ENCODE measurements around the gene PRKCA.

The PRKCA gene

GRCh38 chr17:66810951-66811682 is 508.7 kb downstream of the PRKCA start:
- no peak for DNase-seq (ENCODE audit: low spot score)

- no peak for DNase-seq (ENCODE audit: low spot score)
Measured at GRCh38 chr17:66811683-66812054, 509.3 kb downstream of the PRKCA start.

GRCh38 chr17:66812571-66812970 is 510.2 kb downstream of the PRKCA start:
- no peak for DNase-seq (ENCODE audit: low spot score)

- no peak for DNase-seq (ENCODE audit: low spot score)
Measured at GRCh38 chr17:66813296-66813695, 510.9 kb downstream of the PRKCA start.

GRCh38 chr17:66814026-66814425 is 511.6 kb downstream of the PRKCA start:
- DNase-seq (ENCODE audit: low spot score) = no peak

- no peak for DNase-seq (ENCODE audit: low spot score)
Measured at GRCh38 chr17:66814570-66814969, 512.2 kb downstream of the PRKCA start.

GRCh38 chr17:66817750-66818149 is 515.3 kb downstream of the PRKCA start:
- no peak for DNase-seq (ENCODE audit: low spot score)

GRCh38 chr17:66819466-66819865 is 517.1 kb downstream of the PRKCA start:
- DNase-seq (ENCODE audit: low spot score) = no peak

- DNase-seq (ENCODE audit: low spot score) = no peak
Measured at GRCh38 chr17:66822009-66822408, 519.6 kb downstream of the PRKCA start.

- no peak for DNase-seq (ENCODE audit: low spot score)
Measured at GRCh38 chr17:66826856-66827255, 524.4 kb downstream of the PRKCA start.

GRCh38 chr17:66829386-66829864 is 527.0 kb downstream of the PRKCA start:
- peak; percentile 16 for DNase-seq (ENCODE audit: low spot score)

GRCh38 chr17:66829883-66830282 is 527.5 kb downstream of the PRKCA start:
- DNase-seq (ENCODE audit: low spot score) = no peak

- no peak for DNase-seq (ENCODE audit: low spot score)
Measured at GRCh38 chr17:66830451-66830850, 528.0 kb downstream of the PRKCA start.

- no peak for DNase-seq (ENCODE audit: low spot score)
Measured at GRCh38 chr17:66831383-66832210, 529.2 kb downstream of the PRKCA start.

- DNase-seq (ENCODE audit: low spot score) = no peak
Measured at GRCh38 chr17:66833201-66833600, 530.8 kb downstream of the PRKCA start.

- no peak for DNase-seq (ENCODE audit: low spot score)
Measured at GRCh38 chr17:66834426-66834918, 532.1 kb downstream of the PRKCA start.

- DNase-seq (ENCODE audit: low spot score) = peak; percentile 79
Measured at GRCh38 chr17:66834919-66835454, 532.6 kb downstream of the PRKCA start, which contains the start of gene CACNG5. Gene CACNG5 (plus strand): TSS chr17:66835117. CDS start chr17:66877333, 42,216 bp downstream.

GRCh38 chr17:66835476-66835875 is 533.1 kb downstream of the PRKCA start:
- DNase-seq (ENCODE audit: low spot score) = no peak

- DNase-seq (ENCODE audit: low spot score) = no peak
Measured at GRCh38 chr17:66836063-66837005, 533.9 kb downstream of the PRKCA start.

GRCh38 chr17:66837226-66837625 is 534.8 kb downstream of the PRKCA start:
- DNase-seq (ENCODE audit: low spot score) = no peak

GRCh38 chr17:66837885-66838665 is 535.7 kb downstream of the PRKCA start:
- no peak for DNase-seq (ENCODE audit: low spot score)

All from germinal center (tissue), 1 donor.